SHP77 treated with DMSO at 0.1 percent for 48 hours (cell line): ENCODE measurements around the gene PIM1.

ENCODE experiments used
- DNase-seq: peaks from one replicate; lab custom pipeline; 2025; lab: John Stamatoyannopoulos, UW

The PIM1 gene

GRCh38 chr6:37137201-37138090 is 32.5 kb upstream of the PIM1 start:
- no peak for DNase-seq

GRCh38 chr6:37138856-37139229 is 31.1 kb upstream of the PIM1 start:
- DNase-seq: no peak

- no peak for DNase-seq
Measured at GRCh38 chr6:37139230-37139962, 30.6 kb upstream of the PIM1 start.

- no peak for DNase-seq
Measured at GRCh38 chr6:37140145-37140544, 29.8 kb upstream of the PIM1 start.

- DNase-seq: no peak
Measured at GRCh38 chr6:37141281-37142049, 28.5 kb upstream of the PIM1 start.

GRCh38 chr6:37142050-37142614 is 27.8 kb upstream of the PIM1 start:
- DNase-seq: no peak

- DNase-seq: no peak
Measured at GRCh38 chr6:37143585-37143984, 26.4 kb upstream of the PIM1 start.

GRCh38 chr6:37145443-37145842 is 24.5 kb upstream of the PIM1 start:
- DNase-seq: no peak

- DNase-seq: no peak
Measured at GRCh38 chr6:37146735-37147157, 23.2 kb upstream of the PIM1 start.

GRCh38 chr6:37149745-37150144 is 20.2 kb upstream of the PIM1 start:
- DNase-seq: no peak

GRCh38 chr6:37150314-37150713 is 19.6 kb upstream of the PIM1 start:
- no peak for DNase-seq

- DNase-seq: no peak
Measured at GRCh38 chr6:37155394-37156312, 14.3 kb upstream of the PIM1 start.

- no peak for DNase-seq
Measured at GRCh38 chr6:37158508-37158907, 11.4 kb upstream of the PIM1 start.

GRCh38 chr6:37160922-37161778 is 8.8 kb upstream of the PIM1 start:
- no peak for DNase-seq

GRCh38 chr6:37162740-37163139 is 7.2 kb upstream of the PIM1 start:
- DNase-seq: no peak

- no peak for DNase-seq
Measured at GRCh38 chr6:37168163-37168758, 1.7 kb upstream of the PIM1 start.

GRCh38 chr6:37168811-37169495 is 999 bp upstream of the PIM1 start:
- no peak for DNase-seq

- no peak for DNase-seq
Measured at GRCh38 chr6:37170273-37171200, 585 bp downstream of the PIM1 start.
